ENCODE measurements around the gene CDC14A. TPM values are rescaled to one million over a fixed set of nuclear protein-coding genes. Genes with fewer than 3 reads are reported as not detected.
A peak's percentile ranks its signal among the peaks of the same experiment; 100 is the strongest.

The CDC14A gene
- total RNA-seq, 1 experiment from 2014 or later, result 24.7 TPM

DNA sequence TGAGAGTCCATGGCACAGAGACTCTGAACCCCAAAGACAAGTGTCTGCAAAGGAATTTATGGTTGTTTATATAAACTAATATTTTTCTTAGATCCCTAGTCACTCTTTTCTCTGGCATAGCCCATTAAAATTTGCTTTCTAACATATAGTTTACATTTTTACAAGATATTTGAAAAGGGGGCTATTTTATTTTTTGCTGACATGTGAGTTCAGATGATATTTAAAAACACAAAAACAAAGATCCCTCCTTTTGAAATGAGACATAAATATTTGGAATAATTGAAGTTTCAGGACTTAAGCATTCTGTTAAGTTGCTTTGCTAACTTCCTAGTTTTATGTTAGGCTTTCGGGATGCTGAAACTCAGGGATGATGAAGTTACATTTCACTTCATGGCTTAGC lies 86.1 kb downstream of the CDC14A start:
- Histone ChIP-seq H3K36me3 (ENCODE audit: insufficient read depth, low read length) (0 out of 2 replicates have a peak, but pooled peaks cover 6% of the 10 kb centered on the region), H3K9ac (ENCODE audit: low read length) (no peak overlapping the region), H3K27me3 (ENCODE audit: low read length) (no peaks in the 10 kb centered on the region), H3K4me3 (ENCODE audit: low read length) (no peak overlapping the region), H3K27ac (ENCODE audit: low read length) (no peak overlapping the region), H3K9me2 (replicated peaks; ENCODE audit: insufficient read depth, low read length) (no peaks in the 10 kb centered on the region), H3K4me1 (ENCODE audit: low read length) (peaks cover 31% of the 10 kb centered on the region), H3K79me2 (ENCODE audit: low read length) (peaks cover 34% of the 10 kb centered on the region), H3K9me3 (ENCODE audit: low read length) (no peaks in the 10 kb centered on the region), H3K4me2 (ENCODE audit: low read depth, low read length, poor library complexity, severe bottlenecking) (no peak overlapping the region), H4K20me1 (ENCODE audit: insufficient read depth, low read depth, low read length) (no peaks in the 10 kb centered on the region), H2AFZ (ENCODE audit: low read length) (no peak overlapping the region)
- DNase-seq, result no peak

DNA sequence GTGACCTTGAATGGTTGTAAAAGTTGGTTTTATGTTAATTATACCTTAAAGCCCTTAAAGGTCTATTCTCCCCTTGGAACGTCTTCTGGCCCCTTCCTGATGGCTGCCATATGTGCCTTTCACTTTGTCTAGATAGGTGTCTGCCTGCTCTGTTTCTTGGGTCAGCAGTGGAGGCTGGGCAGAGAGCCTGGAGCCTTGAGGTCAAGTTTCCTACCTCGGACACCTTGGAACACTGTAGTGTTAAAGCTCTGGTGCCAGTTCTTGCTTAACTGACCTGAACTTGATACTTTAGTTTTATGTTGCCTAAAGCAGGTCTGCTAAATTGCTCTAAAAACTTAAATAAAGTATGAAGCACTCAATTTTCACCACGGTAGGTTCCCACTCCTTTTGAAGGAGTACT lies 86.5 kb downstream of the CDC14A start:
- Histone ChIP-seq H2AFZ (ENCODE audit: low read length) (no peak overlapping the region), H3K9ac (ENCODE audit: low read length) (no peak overlapping the region), H3K79me2 (ENCODE audit: low read length) (peaks cover 37% of the 10 kb centered on the region), H3K27ac (ENCODE audit: low read length) (no peak overlapping the region), H3K4me2 (ENCODE audit: low read depth, low read length, poor library complexity, severe bottlenecking) (no peak overlapping the region), H3K27me3 (ENCODE audit: low read length) (no peaks in the 10 kb centered on the region), H3K9me3 (ENCODE audit: low read length) (no peaks in the 10 kb centered on the region), H4K20me1 (ENCODE audit: insufficient read depth, low read depth, low read length) (no peaks in the 10 kb centered on the region), H3K9me2 (replicated peaks; ENCODE audit: insufficient read depth, low read length) (no peaks in the 10 kb centered on the region), H3K36me3 (ENCODE audit: insufficient read depth, low read length) (0 out of 2 replicates have a peak, but pooled peaks cover 8% of the 10 kb centered on the region), H3K4me1 (ENCODE audit: low read length) (peaks cover 31% of the 10 kb centered on the region), H3K4me3 (ENCODE audit: low read length) (no peak overlapping the region)
- no peak for DNase-seq

DNA sequence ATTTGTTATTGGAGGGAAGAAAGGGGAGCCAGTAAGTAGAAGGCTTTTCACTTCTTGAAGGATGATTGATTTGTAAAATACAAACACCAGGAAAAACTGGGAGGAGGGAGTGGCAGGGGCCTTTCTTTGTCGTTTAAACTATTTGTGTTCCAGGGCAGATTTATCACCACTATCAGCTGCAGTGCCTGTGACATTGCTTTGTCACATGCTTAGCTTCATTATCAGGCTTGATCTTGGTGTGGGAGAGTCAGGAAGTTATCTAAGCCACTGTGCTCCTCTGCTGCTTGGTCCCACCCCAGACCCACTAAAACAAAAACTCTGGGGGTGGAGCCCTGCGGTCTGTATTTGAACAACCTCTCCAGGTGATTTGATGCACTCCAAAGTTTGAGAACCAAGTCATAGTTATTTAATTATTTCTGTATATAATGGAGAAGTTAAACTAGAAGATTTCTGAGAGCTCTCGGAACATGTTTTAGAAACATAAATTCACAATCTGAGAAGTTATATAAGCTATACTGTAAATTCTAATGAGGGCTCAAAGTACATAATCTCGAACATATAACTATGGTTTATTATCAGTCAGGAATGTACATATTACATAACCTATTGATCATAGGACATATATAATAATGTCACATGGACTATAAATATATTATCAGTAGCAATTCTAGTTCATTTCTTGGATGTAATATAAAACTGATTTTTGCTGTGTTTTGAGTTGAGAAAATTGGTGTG lies 87.9 kb downstream of the CDC14A start:
- peaks cover 30% of the 10 kb centered on the region for H3K4me1 ChIP-seq (ENCODE audit: low read length)
- no peak overlapping the region for H3K27ac ChIP-seq (ENCODE audit: low read length)
- no peak overlapping the region for H3K4me3 ChIP-seq (ENCODE audit: low read length)
- no peak overlapping the region for H2AFZ ChIP-seq (ENCODE audit: low read length)
- no peak for DNase-seq
- H3K27me3 ChIP-seq (ENCODE audit: low read length), result no peaks in the 10 kb centered on the region
- no peak overlapping the region for H3K9ac ChIP-seq (ENCODE audit: low read length)
- H3K9me2 ChIP-seq (replicated peaks; ENCODE audit: insufficient read depth, low read length), result no peaks in the 10 kb centered on the region
- no peaks in the 10 kb centered on the region for H4K20me1 ChIP-seq (ENCODE audit: insufficient read depth, low read depth, low read length)
- H3K79me2 ChIP-seq (ENCODE audit: low read length), result peaks cover 30% of the 10 kb centered on the region
- no peak overlapping the region for H3K4me2 ChIP-seq (ENCODE audit: low read depth, low read length, poor library complexity, severe bottlenecking)
- peaks cover 11% of the 10 kb centered on the region; the same call in 1 of the 2 replicates for H3K36me3 ChIP-seq (ENCODE audit: insufficient read depth, low read length)
- H3K9me3 ChIP-seq (ENCODE audit: low read length), result no peaks in the 10 kb centered on the region

DNA sequence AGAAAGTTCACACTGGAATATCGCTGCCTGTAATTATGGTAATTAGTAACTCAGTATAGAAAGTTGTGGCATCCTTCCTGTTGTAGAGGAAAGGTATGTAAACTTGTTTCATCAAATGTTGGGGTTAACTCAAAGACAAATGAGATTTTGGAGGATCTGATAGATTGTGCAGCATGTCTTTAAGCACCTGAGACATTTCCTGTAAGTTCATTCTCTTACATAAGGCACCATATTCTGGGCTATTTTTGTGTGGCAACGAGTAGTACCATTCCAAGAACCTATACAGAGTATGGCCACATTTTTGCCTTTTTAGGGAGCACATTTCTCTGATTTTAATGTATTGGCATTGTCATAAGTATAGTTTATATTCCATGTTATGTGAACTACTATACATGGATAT lies 88.8 kb downstream of the CDC14A start:
- H3K36me3 ChIP-seq (ENCODE audit: insufficient read depth, low read length), result peaks cover 11% of the 10 kb centered on the region; the same call in 1 of the 2 replicates
- H3K4me2 ChIP-seq (ENCODE audit: low read depth, low read length, poor library complexity, severe bottlenecking), result peak overlapping the region; percentile 12
- no peaks in the 10 kb centered on the region for H3K9me2 ChIP-seq (replicated peaks; ENCODE audit: insufficient read depth, low read length)
- H3K9ac ChIP-seq (ENCODE audit: low read length), result no peak overlapping the region
- H3K9me3 ChIP-seq (ENCODE audit: low read length), result no peaks in the 10 kb centered on the region
- no peaks in the 10 kb centered on the region for H4K20me1 ChIP-seq (ENCODE audit: insufficient read depth, low read depth, low read length)
- no peak overlapping the region for H3K4me3 ChIP-seq (ENCODE audit: low read length)
- H3K4me1 ChIP-seq (ENCODE audit: low read length), result peaks cover 30% of the 10 kb centered on the region
- no peak for DNase-seq
- H3K27me3 ChIP-seq (ENCODE audit: low read length), result no peaks in the 10 kb centered on the region
- H3K79me2 ChIP-seq (ENCODE audit: low read length), result peaks cover 28% of the 10 kb centered on the region
- no peak overlapping the region for H2AFZ ChIP-seq (ENCODE audit: low read length)
- no peak overlapping the region for H3K27ac ChIP-seq (ENCODE audit: low read length)

DNA sequence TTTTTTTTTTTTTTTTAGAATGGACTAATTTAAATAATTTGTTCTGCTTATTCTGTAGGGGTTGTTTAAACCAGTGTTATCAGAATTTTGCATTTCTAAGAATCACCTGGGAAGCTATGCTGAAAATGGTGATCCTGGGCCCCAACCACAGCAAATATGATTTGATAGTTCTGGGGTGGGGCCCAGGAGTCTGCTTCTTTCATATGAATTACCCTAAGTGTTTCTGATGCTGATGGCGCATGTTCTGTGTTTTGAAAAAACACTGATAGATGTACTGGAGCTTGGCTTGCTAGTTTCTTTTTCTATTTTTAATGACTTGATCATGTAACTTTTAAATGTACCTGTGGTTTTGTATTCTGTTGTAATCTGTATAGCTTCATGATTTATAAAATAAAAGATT lies 89.3 kb downstream of the CDC14A start:
- H4K20me1 ChIP-seq (ENCODE audit: insufficient read depth, low read depth, low read length), result no peaks in the 10 kb centered on the region
- peak overlapping the region; percentile 63; the same call in 1 of the 2 replicates for H2AFZ ChIP-seq (ENCODE audit: low read length)
- H3K9ac ChIP-seq (ENCODE audit: low read length), result no peak overlapping the region
- DNase-seq, result no peak
- peak overlapping the region; percentile 17; the same call in 1 of the 2 replicates for H3K27ac ChIP-seq (ENCODE audit: low read length)
- no peaks in the 10 kb centered on the region for H3K9me3 ChIP-seq (ENCODE audit: low read length)
- no peaks in the 10 kb centered on the region for H3K27me3 ChIP-seq (ENCODE audit: low read length)
- peaks cover 29% of the 10 kb centered on the region for H3K79me2 ChIP-seq (ENCODE audit: low read length)
- no peak overlapping the region for H3K4me3 ChIP-seq (ENCODE audit: low read length)
- H3K36me3 ChIP-seq (ENCODE audit: insufficient read depth, low read length), result peaks cover 11% of the 10 kb centered on the region; the same call in 1 of the 2 replicates
- no peaks in the 10 kb centered on the region for H3K9me2 ChIP-seq (replicated peaks; ENCODE audit: insufficient read depth, low read length)
- H3K4me1 ChIP-seq (ENCODE audit: low read length), result peaks cover 30% of the 10 kb centered on the region
- H3K4me2 ChIP-seq (ENCODE audit: low read depth, low read length, poor library complexity, severe bottlenecking), result peak overlapping the region; percentile 12

DNA sequence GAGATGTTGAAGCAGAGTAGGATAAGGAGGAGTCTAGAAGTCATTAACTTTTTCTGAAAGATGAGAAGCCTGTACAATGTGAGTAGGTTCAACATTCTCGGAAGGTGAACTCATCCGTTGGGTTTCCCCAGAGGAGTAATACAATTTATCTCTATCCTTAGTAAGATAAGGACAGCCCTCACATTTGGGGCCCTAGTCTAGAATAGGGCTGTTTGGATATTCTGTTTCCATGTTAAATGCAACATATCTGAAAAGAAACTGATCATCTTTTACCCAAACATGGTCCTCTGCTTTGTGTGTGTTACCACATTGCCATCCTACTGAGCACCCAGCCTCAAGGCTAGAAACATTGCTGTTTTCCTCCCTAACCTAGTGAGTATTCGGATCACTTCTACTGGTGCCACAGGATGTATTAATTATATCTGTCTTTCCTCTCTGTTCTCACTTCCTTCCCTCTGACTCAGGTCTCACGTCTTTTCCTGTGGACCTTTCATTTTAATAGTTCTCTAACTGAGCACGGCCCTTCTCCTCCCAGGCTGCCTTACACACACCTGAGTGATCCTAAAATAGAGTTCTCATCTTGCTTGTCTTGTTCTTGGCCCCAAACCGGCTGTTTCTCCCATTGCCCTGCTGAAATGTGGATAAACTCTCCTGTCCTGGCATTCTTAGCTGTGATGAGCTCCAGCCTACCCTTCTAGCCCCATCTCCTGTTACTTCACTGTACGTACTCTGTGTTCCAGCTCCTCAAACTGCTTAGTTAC lies 91.7 kb downstream of the CDC14A start:
- H3K27me3 ChIP-seq (ENCODE audit: low read length), result no peaks in the 10 kb centered on the region
- H3K9me3 ChIP-seq (ENCODE audit: low read length), result no peaks in the 10 kb centered on the region
- no peak overlapping the region for H3K27ac ChIP-seq (ENCODE audit: low read length)
- H3K79me2 ChIP-seq (ENCODE audit: low read length), result peaks cover 29% of the 10 kb centered on the region
- H3K4me3 ChIP-seq (ENCODE audit: low read length), result no peak overlapping the region
- no peak for DNase-seq
- no peak overlapping the region for H3K4me2 ChIP-seq (ENCODE audit: low read depth, low read length, poor library complexity, severe bottlenecking)
- 0 out of 2 replicates have a peak overlapping the region, but pooled peaks have one; percentile 14 for H2AFZ ChIP-seq (ENCODE audit: low read length)
- no peaks in the 10 kb centered on the region for H3K9me2 ChIP-seq (replicated peaks; ENCODE audit: insufficient read depth, low read length)
- H3K36me3 ChIP-seq (ENCODE audit: insufficient read depth, low read length), result peaks cover 11% of the 10 kb centered on the region; the same call in 1 of the 2 replicates
- H4K20me1 ChIP-seq (ENCODE audit: insufficient read depth, low read depth, low read length), result no peaks in the 10 kb centered on the region
- H3K4me1 ChIP-seq (ENCODE audit: low read length), result peaks cover 30% of the 10 kb centered on the region
- no peak overlapping the region for H3K9ac ChIP-seq (ENCODE audit: low read length)

DNA sequence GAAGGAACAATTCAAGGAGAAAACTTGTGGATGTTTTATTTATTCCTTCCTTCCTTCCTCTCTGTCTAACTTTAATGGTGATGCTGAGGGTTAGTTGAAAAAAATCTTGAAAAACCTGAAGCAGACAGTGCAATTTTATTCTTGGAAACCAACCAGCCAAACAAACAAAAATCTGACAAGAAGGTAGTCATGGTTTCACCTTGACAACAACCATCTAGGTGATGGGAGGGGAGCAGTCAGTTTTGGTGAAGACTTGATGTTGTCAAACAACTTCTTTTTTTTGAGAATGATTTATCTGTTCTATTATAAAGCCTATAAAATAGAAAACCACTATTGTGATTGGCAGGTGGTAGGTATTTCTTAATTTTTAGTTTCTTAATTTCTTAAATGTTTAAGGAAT lies 93.3 kb downstream of the CDC14A start:
- no peak overlapping the region for H2AFZ ChIP-seq (ENCODE audit: low read length)
- no peak overlapping the region for H3K9ac ChIP-seq (ENCODE audit: low read length)
- no peaks in the 10 kb centered on the region for H3K27me3 ChIP-seq (ENCODE audit: low read length)
- H3K4me2 ChIP-seq (ENCODE audit: low read depth, low read length, poor library complexity, severe bottlenecking), result no peak overlapping the region
- H3K27ac ChIP-seq (ENCODE audit: low read length), result no peak overlapping the region
- no peaks in the 10 kb centered on the region for H3K9me2 ChIP-seq (replicated peaks; ENCODE audit: insufficient read depth, low read length)
- H3K36me3 ChIP-seq (ENCODE audit: insufficient read depth, low read length), result peaks cover 9% of the 10 kb centered on the region; the same call in 1 of the 2 replicates
- no peak for DNase-seq
- H3K4me1 ChIP-seq (ENCODE audit: low read length), result peaks cover 21% of the 10 kb centered on the region
- H3K4me3 ChIP-seq (ENCODE audit: low read length), result no peak overlapping the region
- peaks cover 26% of the 10 kb centered on the region for H3K79me2 ChIP-seq (ENCODE audit: low read length)
- H3K9me3 ChIP-seq (ENCODE audit: low read length), result no peaks in the 10 kb centered on the region
- no peaks in the 10 kb centered on the region for H4K20me1 ChIP-seq (ENCODE audit: insufficient read depth, low read depth, low read length)

DNA sequence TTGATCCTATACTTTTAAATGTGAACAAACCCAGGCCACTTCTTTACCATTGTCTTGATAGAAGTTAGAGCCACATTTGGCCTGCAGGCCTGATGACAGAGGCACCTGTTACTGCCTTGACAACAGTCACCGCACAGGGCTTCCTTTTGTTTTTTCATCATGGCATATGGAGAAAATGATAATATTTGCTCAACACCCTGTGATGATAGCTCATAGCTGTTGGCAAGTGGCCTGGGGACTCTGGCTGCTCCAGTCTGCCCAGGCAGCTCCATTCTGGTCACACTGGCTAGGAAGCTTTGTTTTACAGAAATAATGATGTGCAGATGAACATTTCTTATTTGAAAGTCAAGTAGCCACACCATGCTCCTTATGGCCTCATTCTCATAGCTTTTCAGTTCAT lies 96.1 kb downstream of the CDC14A start:
- H2AFZ ChIP-seq (ENCODE audit: low read length), result no peak overlapping the region

More for the DNA sequence above, 96.1 kb downstream of the CDC14A start:
- H3K36me3 ChIP-seq (ENCODE audit: insufficient read depth, low read length), result peaks cover 6% of the 10 kb centered on the region; the same call in 1 of the 2 replicates
- H3K9me2 ChIP-seq (replicated peaks; ENCODE audit: insufficient read depth, low read length), result no peaks in the 10 kb centered on the region
- H3K27me3 ChIP-seq (ENCODE audit: low read length), result no peaks in the 10 kb centered on the region
- no peak overlapping the region for H3K27ac ChIP-seq (ENCODE audit: low read length)
- H3K9me3 ChIP-seq (ENCODE audit: low read length), result no peaks in the 10 kb centered on the region
- H3K4me2 ChIP-seq (ENCODE audit: low read depth, low read length, poor library complexity, severe bottlenecking), result no peak overlapping the region
- peaks cover 8% of the 10 kb centered on the region for H3K4me1 ChIP-seq (ENCODE audit: low read length)
- H4K20me1 ChIP-seq (ENCODE audit: insufficient read depth, low read depth, low read length), result no peaks in the 10 kb centered on the region
- DNase-seq, result no peak
- no peak overlapping the region for H3K4me3 ChIP-seq (ENCODE audit: low read length)
- peaks cover 18% of the 10 kb centered on the region; the same call in 1 of the 2 replicates for H3K79me2 ChIP-seq (ENCODE audit: low read length)
- H3K9ac ChIP-seq (ENCODE audit: low read length), result no peak overlapping the region
